ENCODE data around the gene PRADC1. TPM values are rescaled to one million over a fixed set of nuclear protein-coding genes. Genes with fewer than 3 reads are reported as not detected.

Gene PRADC1
- total RNA-seq, 1 experiment from 2014 or later, result 26.6 TPM

- DNase-seq (ENCODE audit: low spot score), result no peak
Measured at GRCh38 chr2:73235315-73236028, 2.4 kb upstream of the PRADC1 start.

- peak; percentile 88 for DNase-seq (ENCODE audit: low spot score)
Measured at GRCh38 chr2:73233932-73234832, 1.1 kb upstream of the PRADC1 start, which contains the start of gene CCT7. Gene CCT7, plus strand, starts transcription at chr2:73234308. Its CDS starts 71 bp downstream, at chr2:73234379.

GRCh38 chr2:73232403-73233153, 461 bp downstream of the PRADC1 start:
- no peak for DNase-seq (ENCODE audit: low spot score)

GRCh38 chr2:73228631-73229030, 4.4 kb downstream of the PRADC1 start:
- DNase-seq (ENCODE audit: low spot score), result no peak

DNA sequence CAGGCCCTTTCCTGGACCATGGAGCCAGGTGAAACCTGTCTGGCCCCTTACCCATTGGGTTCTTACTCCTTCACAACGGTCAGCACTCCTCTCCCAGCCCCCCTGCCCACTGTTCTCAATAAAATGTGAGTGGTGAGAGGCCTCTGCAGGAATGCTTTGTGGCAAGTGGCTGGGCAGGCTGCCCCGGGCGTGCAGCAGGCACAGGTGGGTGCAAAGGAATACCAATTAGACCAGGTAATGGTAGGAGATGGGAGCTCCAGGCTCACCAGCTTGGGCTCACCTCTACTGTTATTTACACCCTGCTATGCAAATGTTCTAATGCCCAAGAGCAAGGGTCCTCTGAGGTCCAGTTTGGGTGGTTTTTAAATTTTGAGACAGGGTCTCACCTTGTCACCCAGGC, 6.0 kb downstream of the PRADC1 start:
- DNase-seq (ENCODE audit: low spot score), result no peak

- no peak for DNase-seq (ENCODE audit: low spot score)
Measured at GRCh38 chr2:73225513-73226360, 7.3 kb downstream of the PRADC1 start.

DNA sequence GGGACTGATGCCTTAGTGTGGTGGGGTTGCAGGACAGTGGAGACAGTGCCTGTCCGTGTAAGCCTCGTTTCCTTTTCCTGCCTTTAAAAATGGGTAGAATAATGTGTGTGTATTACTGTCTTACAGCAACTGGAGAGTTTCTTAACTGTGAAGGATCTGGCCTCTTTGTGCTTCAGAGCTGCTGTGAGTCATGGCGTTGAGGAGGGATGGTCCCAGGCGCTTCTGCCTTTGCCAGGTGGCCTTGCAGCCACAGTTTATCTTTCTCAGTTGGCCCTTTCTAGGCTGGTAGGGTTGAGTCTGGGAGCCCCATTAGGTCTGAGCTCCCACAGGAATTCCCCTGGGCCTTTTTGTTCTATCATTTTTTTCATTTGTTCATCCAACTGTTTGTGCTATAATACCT, 9.2 kb downstream of the PRADC1 start:
- no peak for DNase-seq (ENCODE audit: low spot score)

DNA sequence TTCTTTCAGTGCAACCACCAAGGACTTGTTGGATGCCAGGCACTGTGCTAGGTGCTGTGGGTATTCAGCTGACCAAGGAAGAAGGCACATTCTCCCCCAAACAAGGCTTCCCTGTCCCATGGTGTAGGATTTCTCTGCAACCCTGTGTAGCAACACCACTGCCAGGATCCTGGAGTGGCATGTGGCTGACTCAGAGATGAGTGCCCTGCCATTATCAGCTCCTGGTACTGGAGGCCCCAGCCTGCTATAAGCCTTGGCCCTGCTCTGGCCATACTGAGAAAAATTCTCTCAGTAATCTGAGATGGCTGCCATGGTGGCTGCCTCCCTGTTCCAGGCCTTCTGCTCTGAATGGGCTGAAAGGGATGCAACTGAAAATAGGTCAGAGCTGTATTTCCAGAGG, 14.7 kb downstream of the PRADC1 start:
- no peak for DNase-seq (ENCODE audit: low spot score)

- DNase-seq (ENCODE audit: low spot score), result no peak
Measured at GRCh38 chr2:73217826-73218225, 15.2 kb downstream of the PRADC1 start.

GRCh38 chr2:73217160-73217559, 15.9 kb downstream of the PRADC1 start:
- no peak for DNase-seq (ENCODE audit: low spot score)

DNA sequence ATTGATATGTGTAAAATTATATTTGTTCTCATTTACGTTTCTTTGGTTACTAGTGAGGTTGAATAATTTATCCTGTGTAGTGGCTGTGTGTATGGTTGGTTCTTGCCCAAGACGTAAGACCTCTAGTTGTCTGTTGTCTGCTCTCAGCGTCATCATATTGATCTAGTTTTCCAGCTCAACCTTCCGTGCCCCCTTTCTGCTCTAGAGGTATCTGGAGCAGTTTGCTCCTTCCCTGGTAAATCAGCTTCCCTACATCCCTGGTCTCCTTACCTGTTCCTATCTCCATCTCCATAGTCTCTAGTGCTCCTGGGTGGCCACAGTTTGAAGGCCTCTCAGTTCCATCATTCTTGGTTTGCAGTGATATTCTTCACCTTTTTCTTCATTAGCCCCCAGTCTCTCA, 17.8 kb downstream of the PRADC1 start:
- DNase-seq (ENCODE audit: low spot score), result no peak

- DNase-seq (ENCODE audit: low spot score), result peak; percentile 64
Measured at GRCh38 chr2:73214120-73215035, 18.7 kb downstream of the PRADC1 start, which contains the start of gene SMYD5. Gene SMYD5, plus strand, starts transcription at chr2:73214245. Its CDS starts 22 bp downstream, at chr2:73214267.

DNA sequence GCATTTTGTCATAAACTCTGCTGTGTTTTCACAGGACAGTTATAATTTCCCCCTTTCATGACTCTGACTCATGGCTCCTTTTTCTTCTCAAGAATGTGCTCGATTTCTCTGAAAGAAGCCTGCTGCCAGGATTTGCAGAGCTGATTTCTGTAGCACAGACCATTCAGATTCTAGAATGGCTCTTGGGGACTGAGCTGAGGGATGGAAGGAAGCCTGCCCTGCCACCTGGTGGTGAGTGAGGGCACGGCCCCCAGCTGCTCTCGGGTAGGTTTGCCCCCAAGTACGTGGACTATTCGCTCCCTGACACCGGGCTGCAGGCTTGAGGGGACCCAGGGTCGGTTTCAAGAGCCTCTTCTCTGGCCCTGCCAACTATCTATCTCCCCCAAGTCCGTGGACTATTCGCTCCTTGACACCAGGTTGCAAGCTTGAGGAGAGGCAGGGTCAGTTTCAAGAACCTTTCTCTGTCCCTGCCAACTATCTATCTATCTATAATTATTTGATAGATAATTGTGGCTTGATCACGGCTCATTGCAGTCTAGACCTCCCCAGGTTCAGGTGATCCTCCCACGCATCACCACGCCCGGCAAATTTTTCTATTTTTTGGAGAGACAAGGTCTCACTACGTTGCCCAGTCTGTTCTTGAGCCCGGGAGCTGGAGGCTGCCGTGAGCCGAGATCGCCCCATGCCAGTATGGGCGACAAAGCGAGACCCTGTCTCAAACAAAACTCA, 20.4 kb downstream of the PRADC1 start:
- peak; percentile 56 for DNase-seq (ENCODE audit: low spot score)

- DNase-seq (ENCODE audit: low spot score), result no peak
Measured at GRCh38 chr2:73212098-73212447, 21.0 kb downstream of the PRADC1 start.

DNA sequence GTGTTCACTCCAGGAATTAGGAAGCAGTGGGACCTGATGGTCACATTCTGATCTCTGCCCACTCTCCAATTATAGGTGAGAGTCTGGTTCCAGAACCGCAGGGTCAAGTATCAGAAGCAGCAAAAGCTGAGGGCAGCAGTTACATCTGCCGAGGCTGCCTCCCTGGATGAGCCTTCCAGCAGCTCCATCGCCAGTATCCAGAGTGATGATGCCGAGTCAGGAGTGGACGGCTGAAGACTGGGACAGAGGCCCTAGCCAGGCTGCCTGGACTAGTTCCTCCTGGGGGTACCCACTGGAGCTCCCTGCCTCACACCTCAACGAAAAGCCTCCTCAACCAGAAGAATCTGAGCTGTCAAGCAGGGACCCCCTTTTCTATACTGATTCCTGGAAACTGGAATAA, 22.3 kb downstream of the PRADC1 start:
- DNase-seq (ENCODE audit: low spot score), result no peak

DNA sequence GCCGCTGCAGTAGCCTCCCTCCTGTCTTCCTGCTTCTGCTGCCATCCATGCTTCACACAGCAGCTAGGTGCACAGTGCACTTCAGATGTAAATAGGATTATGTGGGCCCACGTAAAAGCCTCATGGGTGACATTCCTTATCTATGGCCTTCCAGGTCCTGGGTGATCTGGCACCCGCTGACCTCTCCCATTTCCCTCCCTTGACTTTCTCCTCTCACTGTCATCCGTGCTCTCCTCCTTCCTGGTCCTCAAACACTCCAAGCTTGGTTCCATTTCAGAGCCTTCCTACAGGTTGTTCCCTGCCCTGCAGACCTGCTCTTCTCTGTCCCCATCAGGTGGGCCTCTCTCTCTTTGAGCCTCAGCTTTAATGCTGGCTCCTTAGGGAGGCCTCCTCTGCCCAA, 23.0 kb downstream of the PRADC1 start:
- no peak for DNase-seq (ENCODE audit: low spot score)

GRCh38 chr2:73208258-73208657, 24.8 kb downstream of the PRADC1 start:
- no peak for DNase-seq (ENCODE audit: low spot score)

- DNase-seq (ENCODE audit: low spot score), result no peak
Measured at GRCh38 chr2:73205611-73206010, 27.4 kb downstream of the PRADC1 start.

DNA sequence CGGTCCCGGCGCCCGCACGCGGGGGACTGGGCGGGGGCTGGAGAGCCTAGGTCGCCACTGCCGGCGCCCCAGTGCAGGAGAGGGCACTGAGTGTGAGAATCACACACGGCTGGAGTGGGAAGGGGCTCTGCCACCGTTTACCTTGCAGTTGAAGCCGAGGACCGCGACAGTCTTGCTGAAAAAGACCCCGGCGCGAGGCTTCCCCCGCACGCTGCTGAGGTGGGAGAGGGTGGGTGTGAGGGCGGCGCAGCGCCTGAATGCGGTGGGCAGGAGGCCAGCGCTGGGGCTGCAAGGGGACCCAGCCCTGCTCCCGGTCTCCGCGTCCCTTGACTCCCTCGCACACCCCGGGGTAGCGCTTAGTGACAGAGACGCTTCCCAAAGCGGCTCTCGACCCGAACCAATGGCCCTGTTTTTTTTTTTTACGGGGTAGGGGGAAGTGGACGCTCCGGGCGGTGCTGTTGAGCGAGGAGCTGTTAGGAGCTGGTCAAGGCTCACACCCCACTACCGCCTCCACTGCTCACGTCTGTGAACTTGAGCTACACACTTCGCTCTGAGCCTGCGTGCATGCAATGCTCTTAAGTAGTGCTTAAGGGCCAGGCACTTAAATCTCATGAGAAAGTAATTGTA, 29.9 kb downstream of the PRADC1 start:
- DNase-seq (ENCODE audit: low spot score), result no peak

Data from H4 (cell line).